Measurements from ENCODE around the gene ZDBF2. TPM values are rescaled to one million over a fixed set of nuclear protein-coding genes. Genes with fewer than 3 reads are reported as not detected.

The ZDBF2 gene
- total RNA-seq, 1 experiment from 2014 or later, result 31.8 TPM

- peaks cover 42 to 43% of the 10 kb centered on the region in 2 experiments for H3K4me1 Mint-ChIP-seq
- Histone ChIP-seq H3K23me2 (ENCODE audit: insufficient read length, low read depth, low read length, poor library complexity, severe bottlenecking) (peaks cover 11% of the 10 kb centered on the region), H3K14ac (ENCODE audit: insufficient read depth, low read length) (peak overlapping the region; percentile 58; the same call in 1 of the 2 replicates), H2BK12ac (ENCODE audit: insufficient read length, low read depth, low read length) (no peak overlapping the region), H3K23ac (ENCODE audit: insufficient read length, low read depth, low read length) (no peak overlapping the region), H2AFZ (ENCODE audit: low read length) (no peak overlapping the region), H3K79me1 (ENCODE audit: insufficient read depth, low read depth, low read length, poor library complexity, severe bottlenecking) (peaks cover 4% of the 10 kb centered on the region), H3K27me3 (ENCODE audit: insufficient read depth, low read length) (no peaks in the 10 kb centered on the region), H4K20me1 (ENCODE audit: control insufficient read depth, insufficient read depth, insufficient read length) (no peaks in the 10 kb centered on the region), H2BK120ac (ENCODE audit: low read depth, low read length, poor library complexity, severe bottlenecking) (no peak overlapping the region), H2AK5ac (ENCODE audit: insufficient read length, low read length) (no peak overlapping the region), H3K9ac (ENCODE audit: extremely low read depth, insufficient read length, low read length) (peak overlapping the region; percentile 62), H2BK5ac (ENCODE audit: insufficient read length, low read length) (no peak overlapping the region), H3T11ph (ENCODE audit: low read length) (no peak overlapping the region), H3K4ac (ENCODE audit: low read depth, low read length) (no peak overlapping the region), H4K8ac (replicated peaks; ENCODE audit: insufficient read length, low read depth, low read length) (no peak overlapping the region), H2BK15ac (ENCODE audit: low read depth, low read length) (no peak overlapping the region), H4K5ac (ENCODE audit: insufficient read length, low read depth, low read length) (no peak overlapping the region), H2BK20ac (ENCODE audit: low read depth, low read length, poor library complexity, severe bottlenecking) (no peak overlapping the region), H3K4me1 (ENCODE audit: insufficient read depth, low read length) (no peaks in the 10 kb centered on the region), H3K18ac (ENCODE audit: insufficient read length, low read depth, low read length) (peak overlapping the region; percentile 40), H3K56ac (ENCODE audit: insufficient read length, low read depth, low read length) (no peak overlapping the region), H3K9me3 (ENCODE audit: control insufficient read depth, low read depth, low read length) (no peaks in the 10 kb centered on the region), H4K91ac (ENCODE audit: insufficient read length, low read depth, low read length) (no peak overlapping the region), H3K27ac (ENCODE audit: insufficient read length, low read depth, low read length) (no peak overlapping the region), H3K4me2 (ENCODE audit: insufficient read depth, insufficient read length, low read length) (peak overlapping the region; percentile 94), H3K79me2 (ENCODE audit: insufficient read depth, low read length) (peaks cover 8% of the 10 kb centered on the region; the same call in 1 of the 2 replicates)
- no peak for DNase-seq
- H3K9me3 Mint-ChIP-seq, result no peaks in the 10 kb centered on the region
- peaks cover 9% of the 10 kb centered on the region for H3K27me3 Mint-ChIP-seq (ENCODE audit: low read depth)
- H3K36me3 Mint-ChIP-seq (ENCODE audit: insufficient read depth in 1 of 3, low read depth in 3 of 3), result peaks cover 0 to 5% (median 0%) of the 10 kb centered on the region in 3 experiments; a peak in 4 of 7 replicates
- H3K27ac Mint-ChIP-seq, result peak overlapping the region; percentile 83 to 97 (median 85)
- peak overlapping the region; percentile 82 to 90 for H3K4me3 Mint-ChIP-seq
- TF ChIP-seq CTCF (conservative IDR thresholded peaks at IDR 0.05), result no peak
- WGBS (ENCODE audit: extremely low coverage, insufficient read length, low lambda C conversion rate), result no CpG with 5 or more reads among the region's 23 CpGs
Observed at GRCh38 chr2:206275312-206276055, 1.0 kb downstream of the ZDBF2 start.

Measured in H9 (cell line).